H1 (cell line): ENCODE measurements around the gene RSRC2. TPM values are rescaled to one million over a fixed set of nuclear protein-coding genes. Genes with fewer than 3 reads are reported as not detected.

Experiments used
- CTCF ChIA-PET: fragments of 300-600 bp; sonication (Branson Sonifier 250); formaldehyde crosslinking; loops from one replicate; lab custom pipeline; 2021; ENCODE audit not compliant: partially characterized antibody; lab: Charles Lee
- POLR2A ChIA-PET: fragments of 300-600 bp; sonication (Branson Sonifier 250); formaldehyde crosslinking; loops from one replicate; lab custom pipeline; 2021; ENCODE audit warnings: inconsistent platforms; ENCODE audit not compliant: partially characterized antibody; lab: Charles Lee
- DNase-seq, 2 experiments: peaks; one replicate each; pipeline versions ENCODE4 v3.0.0 to v3.0.0-alpha.2; 2010 to 2022; ENCODE audit warnings: low spot score in 2 of 2, low read depth in 1 of 2, mixed read lengths in 1 of 2
- FAIRE-seq: peaks from 2 replicates; lab custom pipeline; 2011; peaks lifted over from hg19 to GRCh38; lab: Jason Lieb, UNC
- H2AFZ ChIP-seq: 2 replicates; pipeline ENCODE4 v1.8.1; 2012; ENCODE audit warnings: low read length, inconsistent platforms
- H2AK5ac ChIP-seq: 2 replicates; pipeline ENCODE4 v1.6.1; 2013; ENCODE audit warnings: low read depth, low read length
- H2BK120ac ChIP-seq: replicated peaks from 2 replicates; pipeline ENCODE3; 2013; ENCODE audit warnings: low read depth, low read length, inconsistent platforms
- H2BK12ac ChIP-seq: 2 replicates; pipeline ENCODE4 v1.6.1; 2013; ENCODE audit warnings: low read depth, low read length
- H2BK15ac ChIP-seq: 2 replicates; pipeline ENCODE4 v1.6.1; 2013; ENCODE audit warnings: low read length
- H2BK20ac ChIP-seq: 2 replicates; pipeline ENCODE4 v1.6.1; 2013; ENCODE audit warnings: low read length
- H2BK5ac ChIP-seq: 2 replicates; pipeline ENCODE4 v1.6.1; 2013; ENCODE audit warnings: low read depth, low read length
- H3K14ac ChIP-seq: 2 replicates; pipeline ENCODE4 v1.6.1; 2013; ENCODE audit warnings: inconsistent platforms; ENCODE audit not compliant: insufficient read length
- H3K18ac ChIP-seq: 2 replicates; pipeline ENCODE4 v1.6.1; 2013; ENCODE audit warnings: low read length; ENCODE audit errors: extremely low read depth
- H3K23ac ChIP-seq: 2 replicates; pipeline ENCODE4 v1.6.1; 2013; ENCODE audit warnings: inconsistent platforms; ENCODE audit not compliant: insufficient read length
- H3K23me2 ChIP-seq: 2 replicates; pipeline ENCODE4 v1.6.1; 2013; ENCODE audit warnings: low read depth, low read length
- H3K27ac ChIP-seq: 2 replicates; pipeline ENCODE4 v1.6.1; 2011; ENCODE audit warnings: low read depth, low read length, inconsistent platforms
- H3K27me3 ChIP-seq, 4 experiments: replicated peaks in 1 of 4; 1 replicate in 1 of 4; 2 replicates in 3 of 4; pipeline versions ENCODE4 v1.6.1 to v1.8.1; 2011 to 2013; ENCODE audit warnings: low read length in 3 of 4, mild to moderate bottlenecking in 3 of 4, inconsistent platforms in 2 of 4, mixed read lengths in 2 of 4, moderate library complexity in 1 of 4; ENCODE audit not compliant: control insufficient read depth in 3 of 4, insufficient read depth in 3 of 4; ENCODE audit errors: extremely low read depth in 1 of 4
- H3K36me3 ChIP-seq, 4 experiments: 2 replicates each; pipeline versions ENCODE4 v1.6.1 to v1.8.1; 2011 to 2013; ENCODE audit warnings: mild to moderate bottlenecking in 4 of 4, low read length in 3 of 4, moderate library complexity in 2 of 4, control low read depth in 1 of 4, inconsistent platforms in 1 of 4; ENCODE audit not compliant: insufficient read depth in 4 of 4, control insufficient read depth in 2 of 4
- H3K4ac ChIP-seq: replicated peaks from 2 replicates; pipeline ENCODE3; 2013; ENCODE audit warnings: low read length, low read depth, mixed read lengths, inconsistent platforms; ENCODE audit not compliant: insufficient read length
- H3K4me1 ChIP-seq, 4 experiments: replicated peaks in 1 of 4; 1 replicate in 1 of 4; 2 replicates in 3 of 4; pipeline versions ENCODE4 v1.6.1 to v1.8.1; 2011 to 2013; ENCODE audit warnings: low read length in 3 of 4, inconsistent platforms in 2 of 4, mixed read lengths in 1 of 4; ENCODE audit not compliant: insufficient read depth in 4 of 4, control insufficient read depth in 3 of 4
- H3K4me2 ChIP-seq, 2 experiments: 2 replicates each; pipeline versions ENCODE4 v1.6.1 to v1.8.1; 2011 to 2013; ENCODE audit warnings: low read depth in 2 of 2, low read length in 2 of 2, control low read depth in 1 of 2, inconsistent platforms in 1 of 2, mild to moderate bottlenecking in 1 of 2; ENCODE audit not compliant: insufficient read depth in 1 of 2
- H3K4me3 ChIP-seq, 4 experiments: fragments of 200-600, 300-600 bp in 1 of 4; sonication (generic), shearing (Covaris generic), sonication (Bioruptor Twin) in 1 of 4; 2 replicates each; pipeline versions ENCODE4 v1.5.1 to v1.8.1; 2011 to 2016; ENCODE audit warnings: low read length in 4 of 4, low read depth in 3 of 4, control low read depth in 2 of 4, inconsistent platforms in 2 of 4, mild to moderate bottlenecking in 2 of 4, mixed read lengths in 1 of 4, moderate library complexity in 1 of 4; ENCODE audit not compliant: insufficient read depth in 2 of 4; ENCODE audit errors: extremely low read depth in 1 of 4
- H3K56ac ChIP-seq: replicated peaks from 2 replicates; pipeline ENCODE3; 2013; ENCODE audit warnings: low read depth, mild to moderate bottlenecking, mixed read lengths, low read length, inconsistent platforms; ENCODE audit not compliant: insufficient read length
- H3K79me1 ChIP-seq: 2 replicates; pipeline ENCODE4 v1.6.1; 2013; ENCODE audit warnings: low read depth, low read length, control low read depth
- H3K79me2 ChIP-seq, 2 experiments: 2 replicates each; pipeline versions ENCODE4 v1.6.1 to v1.8.1; 2012 to 2013; ENCODE audit warnings: low read length in 2 of 2, mild to moderate bottlenecking in 2 of 2, inconsistent platforms in 1 of 2; ENCODE audit not compliant: insufficient read depth in 2 of 2, control insufficient read depth in 1 of 2
- H3K9ac ChIP-seq, 4 experiments: replicated peaks in 1 of 4; 1 replicate in 1 of 4; 2 replicates in 3 of 4; pipeline versions ENCODE4 v1.6.1 to v1.8.1; 2011 to 2013; ENCODE audit warnings: low read depth in 3 of 4, low read length in 3 of 4, control low read depth in 2 of 4, mild to moderate bottlenecking in 2 of 4, moderate library complexity in 2 of 4, inconsistent platforms in 1 of 4; ENCODE audit errors: extremely low read depth in 1 of 4
- H3K9me3 ChIP-seq, 2 experiments: 2 replicates each; pipeline versions ENCODE4 v1.6.1 to v1.8.1; 2012 to 2013; ENCODE audit warnings: mild to moderate bottlenecking in 2 of 2, moderate library complexity in 2 of 2, control low read depth in 1 of 2, inconsistent platforms in 1 of 2, low read depth in 1 of 2, low read length in 1 of 2, mixed read lengths in 1 of 2; ENCODE audit not compliant: insufficient read depth in 2 of 2
- H4K20me1 ChIP-seq, 2 experiments: replicated peaks in 1 of 2; 2 replicates each; pipeline versions ENCODE3 to v1.8.1; 2011 to 2013; ENCODE audit warnings: inconsistent platforms in 2 of 2, low read length in 2 of 2, mild to moderate bottlenecking in 1 of 2; ENCODE audit not compliant: insufficient read depth in 2 of 2, control insufficient read depth in 1 of 2
- H4K5ac ChIP-seq: 2 replicates; pipeline ENCODE4 v1.6.1; 2013; ENCODE audit warnings: low read length, low read depth, mixed read lengths, inconsistent platforms; ENCODE audit not compliant: insufficient read length
- H4K8ac ChIP-seq: 2 replicates; pipeline ENCODE4 v1.8.0; 2013; ENCODE audit warnings: mild to moderate bottlenecking, moderate library complexity, low read length, inconsistent platforms; ENCODE audit not compliant: insufficient read depth; ENCODE audit errors: extremely low read depth
- H4K91ac ChIP-seq: replicated peaks from 2 replicates; pipeline ENCODE3; 2013; ENCODE audit warnings: low read length, mixed read lengths, inconsistent platforms; ENCODE audit not compliant: insufficient read length
- CBX8 ChIP-seq: fragments of 300-800, 300-1000 bp; sonication (generic); IDR thresholded peaks from 2 replicates; pipeline ENCODE4 v1.7.1; 2016; ENCODE audit warnings: low read depth, low read length, borderline replicate concordance
- CEBPB ChIP-seq: IDR thresholded peaks from 2 replicates; pipeline ENCODE4 v1.6.1; 2012; ENCODE audit warnings: low read depth, low read length
- E2F6 ChIP-seq: IDR thresholded peaks from 2 replicates; pipeline ENCODE4 v1.6.1; 2012; ENCODE audit warnings: inconsistent platforms
- HDAC2 ChIP-seq, 2 experiments: fragments of 300-600 bp in 1 of 2; sonication (generic) in 1 of 2; IDR thresholded peaks; 2 replicates each; pipeline ENCODE4 v1.6.1; 2011 to 2012; ENCODE audit warnings: low read depth in 2 of 2, low read length in 2 of 2, mild to moderate bottlenecking in 2 of 2, moderate library complexity in 2 of 2, borderline replicate concordance in 1 of 2, inconsistent platforms in 1 of 2
- KDM1A ChIP-seq: fragments of 200-600, 300-600 bp; sonication (generic); IDR thresholded peaks from 2 replicates; pipeline ENCODE4 v1.7.1; 2016; ENCODE audit warnings: mild to moderate bottlenecking, low read length, borderline replicate concordance
- KDM4A ChIP-seq: IDR thresholded peaks from one replicate; pipeline ENCODE4 v1.7.1; 2012; ENCODE audit warnings: low read depth, mild to moderate bottlenecking, moderate library complexity, low read length, inconsistent platforms; ENCODE audit not compliant: severe bottlenecking
- POU5F1 ChIP-seq: IDR thresholded peaks from 2 replicates; pipeline ENCODE4 v1.6.1; 2011; ENCODE audit warnings: low read depth, mild to moderate bottlenecking, low read length, moderate library complexity
- RFX5 ChIP-seq: IDR thresholded peaks from 2 replicates; pipeline ENCODE4 v1.6.1; 2011; ENCODE audit warnings: low read depth, low read length, improper control_type of control experiment, borderline replicate concordance
- WGBS, 2 experiments: shearing (Covaris generic) in 1 of 2; methylation state at CpG; one replicate each; pipeline versions ENCODE4 v1.1.6 to v1.1.7; 2013 to 2015; ENCODE audit warnings: low lambda C conversion rate in 2 of 2, mixed read lengths in 2 of 2, inconsistent platforms in 1 of 2, low coverage in 1 of 2, missing lambda C conversion rate in 1 of 2; ENCODE audit not compliant: insufficient replicate concordance in 2 of 2, insufficient coverage in 1 of 2, insufficient read length in 1 of 2; ENCODE audit errors: extremely low coverage in 1 of 2, missing lambda C conversion rate in 1 of 2; 5-methylcytosine and 5-hydroxymethylcytosine counted together
- polyA plus RNA-seq, 7 experiments: library from polyadenylated mRNA; depleted of rRNA in 3 of 7; stranded (reverse) in 5 of 7; unstranded in 2 of 7; fragments of >200 nt in 5 of 7; fragments of 200-250 nt in 2 of 7; gene quantifications; 1 replicate in 5 of 7; 2 replicates in 1 of 7; 4 replicates in 1 of 7; pipeline versions ENCODE4 v1.2.1 to v1.2.3, GENCODE V29; 2011 to 2013; ENCODE audit warnings: missing spikeins in 2 of 7, mixed read lengths in 2 of 7
- total RNA-seq: library from RNA; stranded (reverse); fragmentation: NEBNext Ultra II Directional; extraction: Animal tissue kit (Norgen Biotek cat#: 25700); gene quantifications from 2 replicates; pipeline ENCODE4 v1.2.1, GENCODE V29; 2021

The RSRC2 gene
- total and polyA plus RNA-seq, 2 of the 8 experiments (the other 6 are each of a cell fraction or from before 2014, with no cell fraction given) = 15.9 to 71.4 TPM

GRCh38 chr12:122499991-122500684, 26.6 kb downstream of the RSRC2 start:
- Histone ChIP-seq H3K27me3 (no peaks in the 10 kb centered on the region), H3K27ac (peak overlapping the region; percentile 90), H2BK5ac (peak overlapping the region; percentile 92), H2BK20ac (no peak overlapping the region), H3K14ac (no peak overlapping the region), H3K79me2 (peaks cover 0 to 38% of the 10 kb centered on the region in 2 experiments; a peak in 2 of 4 replicates), H3K4me2 (peak overlapping the region; percentile 55 to 67), H3K18ac (peak overlapping the region; percentile 95), H4K20me1 (no peaks in the 10 kb centered on the region), H3K9ac (peak overlapping the region; percentile 88 to 94 (median 92)), H2BK120ac (no peak overlapping the region), H3K9me3 (no peaks in the 10 kb centered on the region), H2BK15ac (peak overlapping the region; percentile 88; the same call in 1 of the 2 replicates), H4K91ac (peak overlapping the region; percentile 61), H4K5ac (peak overlapping the region; percentile 59), H3K23me2 (no peaks in the 10 kb centered on the region), H3K79me1 (0 out of 2 replicates have a peak, but pooled peaks cover 2% of the 10 kb centered on the region), H3K4ac (peak overlapping the region; percentile 93), H3K23ac (no peak overlapping the region), H3K36me3 (peaks cover 2 to 43% (median 13%) of the 10 kb centered on the region in 4 experiments), H2BK12ac (no peak overlapping the region), H3K4me1 (peaks cover 0 to 3% (median 0%) of the 10 kb centered on the region in 4 experiments; a peak in 1 of 7 replicates), H4K8ac (peak overlapping the region; percentile 97), H2AFZ (0 out of 2 replicates have a peak overlapping the region, but pooled peaks have one; percentile 35), H3K4me3 (peak overlapping the region; percentile 77 to 96 (median 94)), H3K56ac (peak overlapping the region; percentile 79), H2AK5ac (peak overlapping the region; percentile 84)
- ChIA-PET CTCF (interaction anchor here (0.6 to 2.5 kb wide), 7 partner anchors 19 to 218 kb away, joined by 3 to 12 read pairs (median 4); no protein-coding TSS in a partner anchor), POLR2A (interaction anchor here (0.6 to 47.9 kb wide), 20 partner anchors 8 to 1083 kb away, joined by 3 to 1221 read pairs (median 4); partner anchors contain the start of genes KNTC1 and RSRC2)
- no peak for FAIRE-seq
- DNase-seq = peak in 1 of 2 experiments; percentile 79
- 0% methylated on average over 45 of the region's 47 CpGs; no CpG with 5 or more reads in 1 of the 2 experiments for WGBS, 2 experiments
- TF ChIP-seq CBX8 = no peak
- peak; percentile 19 for TF ChIP-seq KDM4A
- no peak for TF ChIP-seq KDM1A
- peak; percentile 75 for TF ChIP-seq CEBPB
- TF ChIP-seq RFX5 = no peak
- TF ChIP-seq E2F6 = 0 out of 2 replicates have a peak, but pooled peaks have one; percentile 7
- TF ChIP-seq HDAC2 (IDR thresholded peaks at IDR 0.05; ENCODE audit: borderline replicate concordance in 1 of 2, low read depth in 2 of 2, low read length in 2 of 2) = 0 out of 4 replicates have a peak, but pooled peaks of 1 of the 2 experiments have one; percentile 39
- no peak for TF ChIP-seq POU5F1
